Erythroblast (primary cell): ENCODE data around the gene LIN7B.

Experiments used
- GATA1 ChIP-seq: IDR thresholded peaks from 2 replicates; pipeline ENCODE4 v1.6.1; 2011; ENCODE audit warnings: low read depth, mild to moderate bottlenecking, control low read depth, low read length, moderate library complexity
- POLR2A ChIP-seq: IDR thresholded peaks from 2 replicates; pipeline ENCODE4 v1.6.1; 2011; ENCODE audit warnings: mild to moderate bottlenecking, low read length

GRCh38 chr19:49103331-49104085 lies 10.7 kb upstream of the LIN7B start:
- TF ChIP-seq POLR2A: no peak
- TF ChIP-seq GATA1: no peak
